Measurements from ENCODE around the gene DLGAP1. TPM values are rescaled to one million over a fixed set of nuclear protein-coding genes. Genes with fewer than 3 reads are reported as not detected.

Gene DLGAP1
- total RNA-seq, 1 donor from 2014 or later: 0.28 TPM

- ATAC-seq: no peak
These were observed 470.8 kb downstream of the DLGAP1 start for GRCh38 chr18:3984163-3984757.

- ATAC-seq: peak; percentile 39
These were observed 471.6 kb downstream of the DLGAP1 start for GRCh38 chr18:3983351-3983969.

GRCh38 chr18:3982541-3982940 lies 472.6 kb downstream of the DLGAP1 start:
- ATAC-seq: no peak

GRCh38 chr18:3979024-3979423 lies 476.1 kb downstream of the DLGAP1 start:
- ATAC-seq: no peak

GRCh38 chr18:3973191-3973850 lies 481.8 kb downstream of the DLGAP1 start:
- no peak for ATAC-seq

- ATAC-seq: no peak
These were observed 482.7 kb downstream of the DLGAP1 start for GRCh38 chr18:3972291-3972930.

- no peak for ATAC-seq
These were observed 484.2 kb downstream of the DLGAP1 start for GRCh38 chr18:3970929-3971328.

- ATAC-seq: no peak
These were observed 487.5 kb downstream of the DLGAP1 start for GRCh38 chr18:3967359-3968180.

GRCh38 chr18:3966642-3967358 lies 488.3 kb downstream of the DLGAP1 start:
- no peak for ATAC-seq

GRCh38 chr18:3966246-3966641 lies 488.9 kb downstream of the DLGAP1 start:
- no peak for ATAC-seq

GRCh38 chr18:3960977-3961376 lies 494.1 kb downstream of the DLGAP1 start:
- ATAC-seq: no peak

GRCh38 chr18:3960142-3960541 lies 495.0 kb downstream of the DLGAP1 start:
- no peak for ATAC-seq

GRCh38 chr18:3952031-3952430 lies 503.1 kb downstream of the DLGAP1 start:
- ATAC-seq: no peak

GRCh38 chr18:3950668-3951404 lies 504.3 kb downstream of the DLGAP1 start:
- no peak for ATAC-seq

- no peak for ATAC-seq
These were observed 506.1 kb downstream of the DLGAP1 start for GRCh38 chr18:3948958-3949357.

GRCh38 chr18:3947383-3947782 lies 507.7 kb downstream of the DLGAP1 start:
- no peak for ATAC-seq

- ATAC-seq: no peak
These were observed 519.8 kb downstream of the DLGAP1 start for GRCh38 chr18:3935305-3935704.

- ATAC-seq: no peak
These were observed 522.8 kb downstream of the DLGAP1 start for GRCh38 chr18:3932276-3932675.

- ATAC-seq: no peak
These were observed 523.5 kb downstream of the DLGAP1 start for GRCh38 chr18:3931542-3932112.

- ATAC-seq: peak; percentile 83
These were observed 524.1 kb downstream of the DLGAP1 start for GRCh38 chr18:3931013-3931315.
